Mesendoderm (in vitro differentiated cells): Measurements from ENCODE around the gene EEA1. TPM values are rescaled to one million over a fixed set of nuclear protein-coding genes. Genes with fewer than 3 reads are reported as not detected.
A peak's percentile ranks its signal among the peaks of the same experiment; 100 is the strongest.

Source experiments
- DNase-seq: peaks from one replicate; pipeline ENCODE4 v3.0.0; 2013
- H2AK5ac ChIP-seq: 2 replicates; pipeline ENCODE4 v1.6.1; 2013; ENCODE audit warnings: low read length, inconsistent platforms
- H2BK120ac ChIP-seq: 2 replicates; pipeline ENCODE4 v1.6.1; 2013; ENCODE audit warnings: low read depth, mild to moderate bottlenecking, low read length, moderate library complexity, mixed read lengths
- H2BK15ac ChIP-seq: replicated peaks from 2 replicates; pipeline ENCODE4 v1.6.1; 2013; ENCODE audit warnings: low read depth, mild to moderate bottlenecking, moderate library complexity
- H2BK5ac ChIP-seq: 2 replicates; pipeline ENCODE4 v1.6.1; 2013; ENCODE audit warnings: low read length, inconsistent platforms
- H3K18ac ChIP-seq: 2 replicates; pipeline ENCODE4 v1.6.1; 2013; ENCODE audit warnings: mild to moderate bottlenecking, low read length, mixed read lengths
- H3K23ac ChIP-seq: one replicate; pipeline ENCODE4 v1.6.1; 2013; ENCODE audit warnings: low read length
- H3K27ac ChIP-seq: 2 replicates; pipeline ENCODE4 v1.5.1; 2013; ENCODE audit warnings: low read depth, mild to moderate bottlenecking, inconsistent platforms, low read length, moderate library complexity
- H3K27me3 ChIP-seq: 2 replicates; pipeline ENCODE4 v1.6.1; 2013; ENCODE audit warnings: low read length, control low read depth, mild to moderate bottlenecking, inconsistent platforms; ENCODE audit not compliant: insufficient read depth, poor library complexity
- H3K36me3 ChIP-seq: 2 replicates; pipeline ENCODE4 v1.6.1; 2013; ENCODE audit warnings: low read length, inconsistent platforms; ENCODE audit not compliant: control insufficient read depth, insufficient read depth
- H3K4ac ChIP-seq: one replicate; pipeline ENCODE4 v1.6.1; 2013; ENCODE audit warnings: low read depth, mild to moderate bottlenecking, low read length, moderate library complexity
- H3K4me1 ChIP-seq: 2 replicates; pipeline ENCODE4 v1.6.1; 2013; ENCODE audit warnings: low read depth, low read length, inconsistent platforms; ENCODE audit not compliant: control insufficient read depth
- H3K4me2 ChIP-seq: 2 replicates; pipeline ENCODE4 v1.6.1; 2013; ENCODE audit warnings: low read length
- H3K4me3 ChIP-seq: 2 replicates; pipeline ENCODE4 v1.5.1; 2013; ENCODE audit warnings: mild to moderate bottlenecking, low read length
- H3K56ac ChIP-seq: one replicate; pipeline ENCODE4 v1.6.1; 2013; ENCODE audit warnings: low read length
- H3K79me1 ChIP-seq: 2 replicates; pipeline ENCODE4 v1.6.1; 2013; ENCODE audit warnings: low read length, inconsistent platforms
- H3K79me2 ChIP-seq: 2 replicates; pipeline ENCODE4 v1.6.1; 2013; ENCODE audit warnings: mild to moderate bottlenecking, low read length; ENCODE audit not compliant: control insufficient read depth, insufficient read depth
- H3K9ac ChIP-seq: 2 replicates; pipeline ENCODE4 v1.6.1; 2013; ENCODE audit warnings: low read length, inconsistent platforms
- H4K5ac ChIP-seq: one replicate; pipeline ENCODE4 v1.6.1; 2013; ENCODE audit warnings: low read length
- H4K8ac ChIP-seq: one replicate; pipeline ENCODE4 v1.6.1; 2013; ENCODE audit warnings: low read depth, mild to moderate bottlenecking, control low read depth, low read length, moderate library complexity
- WGBS: extraction: QIAGEN DNeasy Blood & Tissue Kit; methylation state at CpG from one replicate; pipeline ENCODE4 v1.1.7; 2013; ENCODE audit warnings: low lambda C conversion rate, missing lambda C conversion rate; ENCODE audit not compliant: insufficient coverage; ENCODE audit errors: extremely low coverage; 5-methylcytosine and 5-hydroxymethylcytosine counted together
- polyA plus RNA-seq, 2 experiments: library from polyadenylated mRNA; stranded (reverse); fragments of 200-250 nt; gene quantifications; one replicate each; pipeline ENCODE4 v1.2.3, GENCODE V29; 2013

Gene EEA1
- polyA plus RNA-seq (2013, experiment 1 of 2), result 10.4 TPM
- 9.8 TPM for polyA plus RNA-seq (2013, experiment 2 of 2)

GRCh38 chr12:92928962-92929915 is at the start of gene EEA1:
Gene EEA1 (minus strand): TSS chr12:92929295. CDS start chr12:92929066, 229 bp downstream.
- no peak within 1 kb of the TSS for H2BK15ac ChIP-seq
- peak within 1 kb of the TSS; percentile 88 for H3K4me2 ChIP-seq
- no peaks in the 10 kb centered on the region for H3K36me3 ChIP-seq
- peaks cover 3% of the 10 kb centered on the region for H3K79me1 ChIP-seq
- no peak within 1 kb of the TSS for H4K5ac ChIP-seq
- peak within 1 kb of the TSS; percentile 91 for H3K56ac ChIP-seq
- peak within 1 kb of the TSS; percentile 99 for H3K18ac ChIP-seq
- H3K79me2 ChIP-seq, result peaks cover 4% of the 10 kb centered on the region
- H3K27me3 ChIP-seq, result no peaks in the 10 kb centered on the region
- WGBS, result no CpG with 5 or more reads among the region's 98 CpGs
- peak; percentile 99 for DNase-seq
- peak within 1 kb of the TSS; percentile 84 for H3K9ac ChIP-seq
- peak within 1 kb of the TSS; percentile 66 for H3K23ac ChIP-seq
- H2BK5ac ChIP-seq, result peak within 1 kb of the TSS; percentile 31
- peak within 1 kb of the TSS; percentile 70 for H3K4me3 ChIP-seq
- no peak within 1 kb of the TSS for H2AK5ac ChIP-seq
- no peak within 1 kb of the TSS for H2BK120ac ChIP-seq
- H3K4ac ChIP-seq, result peak within 1 kb of the TSS; percentile 86
- H4K8ac ChIP-seq, result no peak within 1 kb of the TSS
- H3K27ac ChIP-seq, result peak within 1 kb of the TSS; percentile 91
- peaks cover 6% of the 10 kb centered on the region for H3K4me1 ChIP-seq

GRCh38 chr12:92978607-92979006 is 49.5 kb upstream of the EEA1 start:
- Histone ChIP-seq H3K18ac (no peak overlapping the region), H3K79me2 (no peaks in the 10 kb centered on the region), H3K79me1 (no peaks in the 10 kb centered on the region), H2AK5ac (no peak overlapping the region), H3K23ac (no peak overlapping the region), H3K56ac (no peak overlapping the region), H2BK15ac (no peak overlapping the region), H3K4ac (no peak overlapping the region), H3K27me3 (no peaks in the 10 kb centered on the region), H4K8ac (no peak overlapping the region), H3K27ac (no peak overlapping the region), H2BK120ac (no peak overlapping the region), H3K4me1 (no peaks in the 10 kb centered on the region), H3K9ac (no peak overlapping the region), H2BK5ac (no peak overlapping the region), H3K4me2 (no peak overlapping the region), H3K36me3 (no peaks in the 10 kb centered on the region), H3K4me3 (no peak overlapping the region), H4K5ac (no peak overlapping the region)
- no CpG with 5 or more reads among the region's 2 CpGs for WGBS
- DNase-seq, result no peak

GRCh38 chr12:92977326-92977725 is 48.2 kb upstream of the EEA1 start:
- Histone ChIP-seq H3K79me2 (no peaks in the 10 kb centered on the region), H3K27me3 (no peaks in the 10 kb centered on the region), H3K79me1 (no peaks in the 10 kb centered on the region), H3K4me3 (no peak overlapping the region), H2AK5ac (no peak overlapping the region), H3K4ac (no peak overlapping the region), H2BK5ac (no peak overlapping the region), H3K4me2 (no peak overlapping the region), H4K8ac (no peak overlapping the region), H2BK120ac (no peak overlapping the region), H3K36me3 (no peaks in the 10 kb centered on the region), H3K27ac (no peak overlapping the region), H3K23ac (no peak overlapping the region), H2BK15ac (no peak overlapping the region), H3K4me1 (no peaks in the 10 kb centered on the region), H3K9ac (no peak overlapping the region), H3K18ac (no peak overlapping the region), H4K5ac (no peak overlapping the region), H3K56ac (no peak overlapping the region)
- WGBS, result no CpG with 5 or more reads among the region's 5 CpGs
- no peak for DNase-seq

GRCh38 chr12:92974759-92975158 is 45.7 kb upstream of the EEA1 start:
- WGBS, result no CpG with 5 or more reads among the region's 1 CpG
- H3K4me3 ChIP-seq, result no peak overlapping the region
- no peak overlapping the region for H2BK15ac ChIP-seq
- no peak overlapping the region for H4K8ac ChIP-seq
- no peaks in the 10 kb centered on the region for H3K79me2 ChIP-seq
- no peaks in the 10 kb centered on the region for H3K36me3 ChIP-seq
- DNase-seq, result no peak
- no peak overlapping the region for H3K23ac ChIP-seq
- no peak overlapping the region for H2BK120ac ChIP-seq
- H3K4me1 ChIP-seq, result no peaks in the 10 kb centered on the region
- H4K5ac ChIP-seq, result no peak overlapping the region
- H3K27ac ChIP-seq, result no peak overlapping the region
- no peak overlapping the region for H3K56ac ChIP-seq
- H3K27me3 ChIP-seq, result no peaks in the 10 kb centered on the region
- H2BK5ac ChIP-seq, result no peak overlapping the region
- no peak overlapping the region for H3K4ac ChIP-seq
- H2AK5ac ChIP-seq, result no peak overlapping the region
- H3K79me1 ChIP-seq, result no peaks in the 10 kb centered on the region
- H3K4me2 ChIP-seq, result no peak overlapping the region
- no peak overlapping the region for H3K9ac ChIP-seq
- H3K18ac ChIP-seq, result no peak overlapping the region

GRCh38 chr12:92973614-92974013 is 44.5 kb upstream of the EEA1 start:
- H3K4me2 ChIP-seq, result no peak overlapping the region
- H3K4me3 ChIP-seq, result no peak overlapping the region
- no peak overlapping the region for H2BK5ac ChIP-seq
- no peak overlapping the region for H2AK5ac ChIP-seq
- no peak overlapping the region for H3K27ac ChIP-seq
- no peak overlapping the region for H3K56ac ChIP-seq
- no CpG with 5 or more reads among the region's 1 CpG for WGBS
- H3K79me2 ChIP-seq, result no peaks in the 10 kb centered on the region
- no peak overlapping the region for H2BK120ac ChIP-seq
- H4K8ac ChIP-seq, result no peak overlapping the region
- H3K27me3 ChIP-seq, result no peaks in the 10 kb centered on the region
- no peak for DNase-seq
- no peaks in the 10 kb centered on the region for H3K79me1 ChIP-seq
- H3K4me1 ChIP-seq, result no peaks in the 10 kb centered on the region
- no peak overlapping the region for H3K18ac ChIP-seq
- no peak overlapping the region for H3K4ac ChIP-seq
- no peak overlapping the region for H4K5ac ChIP-seq
- no peak overlapping the region for H2BK15ac ChIP-seq
- H3K23ac ChIP-seq, result no peak overlapping the region
- H3K9ac ChIP-seq, result no peak overlapping the region
- no peaks in the 10 kb centered on the region for H3K36me3 ChIP-seq
